AG09319 (cell line): Measurements from ENCODE around the gene MCEMP1.

ENCODE experiments used
- DNase-seq: peaks from one replicate; pipeline ENCODE4 v3.0.0-alpha.2; 2010; ENCODE audit warnings: low read depth; ENCODE audit errors: extremely low read depth
- TF ChIP-seq, protein P1 (sequence below): IDR thresholded peaks from 2 replicates; pipeline ENCODE4 v1.5.1; 2011; ENCODE audit warnings: low read depth, mild to moderate bottlenecking, inconsistent platforms, low read length, moderate library complexity

The MCEMP1 gene

DNA sequence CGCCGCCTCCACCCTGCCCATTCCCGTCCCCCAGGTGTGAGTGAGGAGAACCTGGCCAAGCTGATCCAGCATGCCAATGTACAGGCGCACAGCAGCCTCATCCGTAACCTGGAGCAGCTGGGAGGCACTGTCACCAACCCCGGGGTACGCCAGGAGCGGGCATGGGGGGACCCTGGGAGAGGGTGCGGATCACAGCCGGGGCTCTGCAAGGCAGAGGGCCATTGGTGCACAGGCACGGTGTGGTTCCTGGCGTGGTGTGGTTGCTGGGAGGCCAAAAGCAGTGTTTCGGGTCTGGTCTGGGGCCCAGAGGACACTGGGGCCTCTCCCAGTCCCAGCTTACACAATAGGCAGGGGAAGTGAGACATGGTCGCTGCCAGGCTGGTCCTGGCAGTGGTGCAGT lies 31.7 kb upstream of the MCEMP1 start:
- TF ChIP-seq, protein P1, sequence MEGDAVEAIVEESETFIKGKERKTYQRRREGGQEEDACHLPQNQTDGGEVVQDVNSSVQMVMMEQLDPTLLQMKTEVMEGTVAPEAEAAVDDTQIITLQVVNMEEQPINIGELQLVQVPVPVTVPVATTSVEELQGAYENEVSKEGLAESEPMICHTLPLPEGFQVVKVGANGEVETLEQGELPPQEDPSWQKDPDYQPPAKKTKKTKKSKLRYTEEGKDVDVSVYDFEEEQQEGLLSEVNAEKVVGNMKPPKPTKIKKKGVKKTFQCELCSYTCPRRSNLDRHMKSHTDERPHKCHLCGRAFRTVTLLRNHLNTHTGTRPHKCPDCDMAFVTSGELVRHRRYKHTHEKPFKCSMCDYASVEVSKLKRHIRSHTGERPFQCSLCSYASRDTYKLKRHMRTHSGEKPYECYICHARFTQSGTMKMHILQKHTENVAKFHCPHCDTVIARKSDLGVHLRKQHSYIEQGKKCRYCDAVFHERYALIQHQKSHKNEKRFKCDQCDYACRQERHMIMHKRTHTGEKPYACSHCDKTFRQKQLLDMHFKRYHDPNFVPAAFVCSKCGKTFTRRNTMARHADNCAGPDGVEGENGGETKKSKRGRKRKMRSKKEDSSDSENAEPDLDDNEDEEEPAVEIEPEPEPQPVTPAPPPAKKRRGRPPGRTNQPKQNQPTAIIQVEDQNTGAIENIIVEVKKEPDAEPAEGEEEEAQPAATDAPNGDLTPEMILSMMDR: no peak
- no peak for DNase-seq

DNA sequence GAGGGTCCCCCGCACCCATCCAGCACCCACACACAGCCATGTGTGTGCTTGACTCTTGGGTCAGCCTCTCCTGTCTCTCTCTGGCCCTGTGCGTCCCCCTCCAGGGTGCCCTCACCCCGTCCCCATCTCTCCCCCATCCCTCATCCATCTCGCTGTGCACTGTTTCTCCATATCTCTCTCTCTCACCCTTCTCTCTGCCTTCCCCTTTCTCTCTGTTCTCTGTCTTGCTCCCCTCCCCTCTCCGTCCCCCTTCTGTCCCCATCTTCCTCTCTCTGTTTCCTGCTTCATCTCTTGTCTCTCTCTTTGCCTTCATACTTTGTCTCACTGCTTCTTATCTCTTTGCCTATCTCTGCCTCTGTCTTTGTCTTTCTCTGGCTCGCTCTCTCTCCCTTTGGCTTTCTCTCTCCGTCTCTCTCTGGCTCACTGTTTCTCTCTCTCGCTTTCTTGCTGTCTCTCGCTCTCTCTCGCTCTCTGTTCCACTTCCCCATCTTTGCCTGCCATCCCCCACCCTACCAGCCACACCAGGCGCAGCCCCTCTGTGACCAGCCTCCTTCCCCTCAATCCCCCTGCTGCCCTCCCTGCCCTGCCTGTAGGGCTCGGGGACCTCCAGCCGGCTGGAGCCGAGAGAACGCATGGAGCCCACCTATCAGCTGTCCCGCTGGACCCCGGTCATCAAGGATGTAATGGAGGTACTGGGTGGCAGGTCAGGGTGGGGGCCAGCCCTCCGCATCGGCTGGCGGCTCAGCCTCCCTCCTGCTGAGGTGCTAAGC lies 31.0 kb upstream of the MCEMP1 start:
- TF ChIP-seq, protein P1: no peak
- no peak for DNase-seq

DNA sequence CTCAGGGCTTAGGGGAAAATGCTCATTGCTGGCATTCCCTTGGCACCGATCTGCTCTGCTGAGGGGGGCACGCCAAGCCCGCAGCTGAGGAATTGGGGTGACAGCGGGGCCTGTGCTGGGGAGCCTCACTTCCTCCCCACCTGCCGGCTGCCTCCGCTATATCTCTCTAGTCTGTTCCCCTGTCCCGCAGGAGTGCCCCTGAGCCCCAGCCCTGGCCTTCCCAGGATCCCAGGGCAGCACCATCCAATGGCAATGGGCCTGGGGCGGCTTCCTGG lies 30.5 kb upstream of the MCEMP1 start:
- TF ChIP-seq, protein P1: no peak
- no peak for DNase-seq

DNA sequence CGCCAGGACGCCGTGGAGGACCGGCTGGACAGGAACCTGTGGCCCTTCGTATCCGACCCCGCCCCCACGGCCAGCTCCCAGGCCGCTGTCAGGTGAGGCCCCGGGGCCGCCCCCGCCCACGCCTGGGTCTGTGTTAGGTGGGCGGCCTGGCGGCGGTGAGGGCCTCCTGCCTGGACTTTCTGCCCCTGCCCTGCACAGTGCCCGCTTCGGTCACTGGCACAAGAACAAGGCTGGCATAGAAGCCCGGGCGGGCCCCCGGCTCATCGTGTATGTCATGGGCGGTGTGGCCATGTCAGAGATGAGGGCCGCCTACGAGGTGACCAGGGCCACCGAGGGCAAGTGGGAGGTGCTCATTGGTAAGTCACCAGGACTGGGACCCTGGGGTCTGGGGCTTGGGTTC lies 29.7 kb upstream of the MCEMP1 start:
- no peak for DNase-seq

GRCh38 chr19:7648265-7649014 lies 28.4 kb upstream of the MCEMP1 start:
- TF ChIP-seq, protein P1: no peak
- DNase-seq: no peak

More for the DNA sequence above, 29.7 kb upstream of the MCEMP1 start:
- TF ChIP-seq, protein P1: no peak

DNA sequence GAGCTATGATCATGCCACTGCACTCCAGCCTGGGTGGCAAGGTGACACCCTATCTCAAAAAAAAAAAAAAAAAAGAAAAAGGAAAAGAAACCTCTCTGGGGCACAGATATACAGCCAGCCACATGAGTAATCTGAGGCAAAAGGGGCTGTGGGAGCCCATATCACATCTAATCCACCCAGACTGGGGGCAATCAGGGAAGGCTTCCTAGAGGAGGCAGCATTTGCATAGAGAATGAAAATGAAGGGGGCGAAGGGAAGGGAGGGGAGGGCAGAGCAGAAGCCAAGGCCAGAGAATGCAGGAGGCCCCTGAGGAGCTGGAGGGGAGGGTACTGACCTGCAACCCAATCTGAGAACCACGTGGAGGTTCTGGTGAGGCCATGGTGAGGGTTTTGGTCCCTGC lies 26.7 kb upstream of the MCEMP1 start:
- no peak for DNase-seq
- TF ChIP-seq, protein P1: no peak

DNA sequence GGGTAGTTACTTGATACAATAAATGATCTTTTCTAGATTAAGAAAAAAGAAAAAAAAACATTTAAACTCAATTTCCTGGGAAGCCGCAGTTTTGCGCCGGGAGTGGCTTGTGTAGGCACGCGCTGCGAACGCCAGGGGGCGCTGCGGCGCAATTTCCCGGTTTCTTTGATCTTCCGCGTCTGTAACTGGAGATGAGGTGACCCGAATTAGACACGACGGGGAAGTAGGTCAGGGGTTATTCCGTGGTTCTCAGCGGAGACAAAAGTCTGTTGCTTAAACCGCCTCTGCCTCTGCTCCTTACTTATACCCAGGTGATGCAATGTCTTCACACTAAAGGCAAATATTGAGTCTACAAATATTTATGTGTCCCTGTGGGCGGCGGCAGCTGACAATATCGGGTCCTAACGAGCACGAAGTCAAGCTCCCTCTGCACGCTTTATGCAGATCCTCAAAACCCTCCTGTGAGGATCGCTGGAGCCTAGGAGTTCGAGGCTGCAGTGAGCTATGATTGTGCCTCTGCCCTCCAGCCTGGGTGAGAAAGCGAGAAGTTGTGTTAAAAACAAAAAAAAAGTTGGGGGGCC lies 24.7 kb upstream of the MCEMP1 start:
- DNase-seq: peak; percentile 30
- TF ChIP-seq, protein P1: peak; percentile 99
